ENCODE data around the gene BICD1.

BICD1 gene

DNA sequence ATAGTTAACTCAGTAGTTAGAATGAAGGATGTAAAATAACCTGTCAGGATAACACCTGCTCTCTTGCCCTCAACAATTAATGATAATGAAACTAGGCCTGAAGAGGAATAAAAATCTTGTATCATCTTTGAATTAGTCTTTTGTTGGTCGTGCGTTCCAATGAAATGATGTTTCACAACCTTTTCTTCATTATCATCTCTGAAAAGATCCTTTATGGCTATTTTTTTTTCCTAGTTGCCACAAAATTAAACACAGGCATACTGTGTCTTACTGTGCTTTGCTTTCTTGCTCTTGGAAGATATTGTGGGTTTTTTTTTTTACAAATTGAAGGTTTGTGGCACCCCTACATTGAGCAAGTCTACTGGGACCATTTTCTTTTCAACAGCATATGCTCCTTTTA is 128.6 kb downstream of the BICD1 start:
- no peak for DNase-seq (ENCODE audit: low read depth, low spot score)
- Histone ChIP-seq H3K27me3 (ENCODE audit: insufficient read depth, insufficient read length) (no peaks in the 10 kb centered on the region), H3K9me3 (ENCODE audit: insufficient read depth, low read length) (peaks cover 8% of the 10 kb centered on the region; the same call in 1 of the 2 replicates), H3K36me3 (ENCODE audit: insufficient read depth, insufficient read length, low read length) (peaks cover 5% of the 10 kb centered on the region), H3K4me3 (ENCODE audit: insufficient read length, low read depth) (no peak overlapping the region), H3K9ac (ENCODE audit: insufficient read length, low read depth) (no peak overlapping the region), H3K4me1 (ENCODE audit: insufficient read depth, insufficient read length) (no peaks in the 10 kb centered on the region)
- TF ChIP-seq SUZ12 (IDR thresholded peaks at IDR 0.05; ENCODE audit: extremely low read depth, insufficient read depth, insufficient read length), result no peak
- TF ChIP-seq ZNF274 (IDR thresholded peaks at IDR 0.05; ENCODE audit: low read depth, low read length), result no peak
- TF ChIP-seq YY1 (IDR thresholded peaks at IDR 0.05; ENCODE audit: insufficient read depth, insufficient read length), result no peak

DNA sequence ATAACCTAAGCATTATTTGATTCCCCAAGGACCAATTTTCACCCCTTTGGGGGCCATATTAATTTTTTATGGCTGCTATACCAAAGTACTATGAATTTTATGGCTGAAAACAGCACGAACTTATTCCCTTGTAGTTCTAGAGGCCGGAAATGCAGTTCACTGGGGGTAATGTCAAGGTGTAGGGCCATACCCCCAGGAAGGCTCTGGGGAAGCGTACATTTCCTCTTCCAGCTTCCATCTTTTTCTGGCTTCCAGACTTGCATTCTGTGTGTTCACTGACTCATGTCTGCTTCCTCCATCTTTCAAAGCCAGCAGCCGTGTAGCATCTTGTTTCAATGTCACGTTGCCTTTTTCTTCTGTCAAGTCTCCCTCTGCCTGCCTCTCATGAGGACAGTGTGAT is 133.5 kb downstream of the BICD1 start:
- Histone ChIP-seq H3K27me3 (ENCODE audit: insufficient read depth, insufficient read length) (no peaks in the 10 kb centered on the region), H3K36me3 (ENCODE audit: insufficient read depth, insufficient read length, low read length) (peaks cover 10% of the 10 kb centered on the region), H3K9ac (ENCODE audit: insufficient read length, low read depth) (no peak overlapping the region), H3K9me3 (ENCODE audit: insufficient read depth, low read length) (peaks cover 8% of the 10 kb centered on the region; the same call in 1 of the 2 replicates), H3K4me1 (ENCODE audit: insufficient read depth, insufficient read length) (no peaks in the 10 kb centered on the region), H3K4me3 (ENCODE audit: insufficient read length, low read depth) (no peak overlapping the region)
- DNase-seq (ENCODE audit: low read depth, low spot score), result no peak
- TF ChIP-seq YY1 (IDR thresholded peaks at IDR 0.05; ENCODE audit: insufficient read depth, insufficient read length) (no peak), SUZ12 (IDR thresholded peaks at IDR 0.05; ENCODE audit: extremely low read depth, insufficient read depth, insufficient read length) (no peak), ZNF274 (IDR thresholded peaks at IDR 0.05; ENCODE audit: low read depth, low read length) (no peak)

DNA sequence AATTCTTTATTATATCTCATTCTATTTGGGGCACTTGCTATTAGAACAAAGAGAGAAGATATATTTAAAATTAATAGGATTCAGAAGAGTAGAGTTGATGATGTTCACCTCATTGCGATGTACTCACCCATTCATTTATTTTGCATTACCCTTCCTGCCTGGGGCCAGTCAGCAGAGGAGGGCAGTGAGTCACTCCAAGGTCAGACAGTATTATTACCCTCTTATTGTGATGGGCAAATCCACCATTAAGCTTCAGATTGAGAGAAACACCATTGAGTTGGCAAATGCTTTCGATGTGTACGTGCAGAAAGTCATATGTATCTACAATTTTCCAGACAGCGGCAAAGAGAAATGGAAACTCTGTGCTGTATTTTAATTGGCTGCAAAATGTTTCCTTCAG is 134.2 kb downstream of the BICD1 start:
- Histone ChIP-seq H3K27me3 (ENCODE audit: insufficient read depth, insufficient read length) (no peaks in the 10 kb centered on the region), H3K9me3 (ENCODE audit: insufficient read depth, low read length) (peaks cover 8% of the 10 kb centered on the region; the same call in 1 of the 2 replicates), H3K36me3 (ENCODE audit: insufficient read depth, insufficient read length, low read length) (peaks cover 10% of the 10 kb centered on the region), H3K4me1 (ENCODE audit: insufficient read depth, insufficient read length) (no peaks in the 10 kb centered on the region), H3K4me3 (ENCODE audit: insufficient read length, low read depth) (no peak overlapping the region), H3K9ac (ENCODE audit: insufficient read length, low read depth) (no peak overlapping the region)
- TF ChIP-seq ZNF274 (IDR thresholded peaks at IDR 0.05; ENCODE audit: low read depth, low read length) (no peak), YY1 (IDR thresholded peaks at IDR 0.05; ENCODE audit: insufficient read depth, insufficient read length) (no peak), SUZ12 (IDR thresholded peaks at IDR 0.05; ENCODE audit: extremely low read depth, insufficient read depth, insufficient read length) (no peak)
- no peak for DNase-seq (ENCODE audit: low read depth, low spot score)

DNA sequence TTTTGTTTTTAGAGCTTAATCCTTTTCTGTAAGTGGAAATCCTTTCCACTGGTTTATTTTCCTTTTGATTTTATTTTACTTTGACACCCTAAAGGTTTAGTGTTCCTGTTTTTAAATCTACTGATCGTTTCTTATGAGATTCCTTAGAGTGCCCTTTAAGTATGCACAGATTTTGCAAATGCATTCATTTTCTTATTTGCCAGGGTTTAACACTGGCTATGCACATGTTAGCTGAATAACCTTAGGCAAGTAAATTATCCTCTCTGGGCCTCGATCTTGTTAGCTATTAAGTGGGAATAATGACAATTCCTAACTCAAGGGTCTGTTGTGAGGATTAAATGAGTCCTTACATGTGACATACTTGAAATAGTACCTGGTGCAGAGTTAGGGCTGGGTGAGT is 136.0 kb downstream of the BICD1 start:
- H3K9ac ChIP-seq (ENCODE audit: insufficient read length, low read depth), result no peak overlapping the region

DNA sequence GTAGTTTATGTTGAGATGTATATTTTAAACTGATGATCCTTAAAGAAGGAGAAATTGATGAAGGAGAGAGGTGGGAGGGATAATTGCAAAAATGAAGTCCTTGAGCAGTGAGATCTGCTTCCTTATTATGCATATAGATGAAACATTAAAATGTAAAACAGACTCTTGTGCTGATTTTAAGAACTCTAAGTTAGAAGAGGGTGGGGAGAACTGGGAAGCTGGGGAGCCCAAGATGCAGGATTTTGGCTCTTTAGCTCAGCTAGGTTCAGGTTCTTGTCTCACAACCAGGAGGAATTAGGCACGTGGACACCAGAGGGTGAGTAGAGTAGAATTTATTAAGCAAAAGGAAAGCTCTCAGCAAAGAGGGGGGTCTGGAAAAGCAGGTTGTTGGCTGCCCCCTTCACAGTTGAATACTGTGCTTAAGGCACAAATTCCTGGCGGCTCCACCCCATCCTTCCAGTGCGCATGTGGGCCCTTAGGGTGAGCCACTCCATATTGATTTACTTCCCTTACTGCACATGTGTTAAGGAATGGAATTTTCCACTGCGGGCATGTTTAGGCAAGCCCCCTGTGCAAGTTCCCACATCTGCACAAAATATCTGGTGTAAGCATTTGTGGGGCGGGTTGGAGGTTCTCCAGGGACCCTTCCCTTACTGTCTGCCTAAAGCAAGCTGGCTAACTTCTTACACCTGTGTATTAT is 141.9 kb downstream of the BICD1 start:
- Histone ChIP-seq H3K36me3 (ENCODE audit: insufficient read depth, insufficient read length, low read length) (peaks cover under 1% of the 10 kb centered on the region), H3K9me3 (ENCODE audit: insufficient read depth, low read length) (peaks cover 25% of the 10 kb centered on the region; the same call in 1 of the 2 replicates), H3K4me1 (ENCODE audit: insufficient read depth, insufficient read length) (no peaks in the 10 kb centered on the region), H3K27me3 (ENCODE audit: insufficient read depth, insufficient read length) (no peaks in the 10 kb centered on the region), H3K9ac (ENCODE audit: insufficient read length, low read depth) (no peak overlapping the region), H3K4me3 (ENCODE audit: insufficient read length, low read depth) (no peak overlapping the region)
- TF ChIP-seq ZNF274 (IDR thresholded peaks at IDR 0.05; ENCODE audit: low read depth, low read length), result no peak
- DNase-seq (ENCODE audit: low read depth, low spot score), result no peak

More for the DNA sequence above, 136.0 kb downstream of the BICD1 start:
- Histone ChIP-seq H3K4me1 (ENCODE audit: insufficient read depth, insufficient read length) (no peaks in the 10 kb centered on the region), H3K9me3 (ENCODE audit: insufficient read depth, low read length) (peaks cover 13% of the 10 kb centered on the region; the same call in 1 of the 2 replicates), H3K27me3 (ENCODE audit: insufficient read depth, insufficient read length) (no peaks in the 10 kb centered on the region), H3K4me3 (ENCODE audit: insufficient read length, low read depth) (no peak overlapping the region), H3K36me3 (ENCODE audit: insufficient read depth, insufficient read length, low read length) (peaks cover 5% of the 10 kb centered on the region)
- no peak for DNase-seq (ENCODE audit: low read depth, low spot score)
- TF ChIP-seq ZNF274 (IDR thresholded peaks at IDR 0.05; ENCODE audit: low read depth, low read length), result no peak
- no peak for TF ChIP-seq SUZ12 (IDR thresholded peaks at IDR 0.05; ENCODE audit: extremely low read depth, insufficient read depth, insufficient read length)
- TF ChIP-seq YY1 (IDR thresholded peaks at IDR 0.05; ENCODE audit: insufficient read depth, insufficient read length), result no peak

DNA sequence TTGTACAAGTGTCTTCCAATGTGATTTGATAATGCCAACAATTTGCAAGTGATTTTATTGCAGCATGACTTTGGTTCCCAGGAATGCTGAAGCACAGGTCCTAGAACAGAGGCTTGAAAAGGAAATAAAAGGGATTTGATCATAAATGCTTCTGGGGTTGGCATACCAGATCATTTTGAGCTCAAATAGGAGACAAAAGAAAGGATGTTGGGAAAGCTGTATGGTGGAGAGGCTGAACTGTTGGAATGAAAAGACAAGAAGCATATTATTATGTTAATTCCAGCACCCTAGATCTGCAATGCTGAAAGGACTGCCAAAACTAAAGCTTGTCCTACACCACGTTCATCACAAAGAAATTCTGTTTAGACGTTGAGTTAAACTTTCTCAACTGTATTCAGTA is 143.1 kb downstream of the BICD1 start:
- H3K27me3 ChIP-seq (ENCODE audit: insufficient read depth, insufficient read length), result no peaks in the 10 kb centered on the region
- H3K36me3 ChIP-seq (ENCODE audit: insufficient read depth, insufficient read length, low read length), result peaks cover 9% of the 10 kb centered on the region
- no peaks in the 10 kb centered on the region for H3K4me1 ChIP-seq (ENCODE audit: insufficient read depth, insufficient read length)
- H3K4me3 ChIP-seq (ENCODE audit: insufficient read length, low read depth), result no peak overlapping the region
- TF ChIP-seq ZNF274 (IDR thresholded peaks at IDR 0.05; ENCODE audit: low read depth, low read length), result no peak
- no peak for TF ChIP-seq YY1 (IDR thresholded peaks at IDR 0.05; ENCODE audit: insufficient read depth, insufficient read length)
- no peak overlapping the region for H3K9ac ChIP-seq (ENCODE audit: insufficient read length, low read depth)
- peaks cover 25% of the 10 kb centered on the region; the same call in 1 of the 2 replicates for H3K9me3 ChIP-seq (ENCODE audit: insufficient read depth, low read length)
- peak; percentile 51 for DNase-seq (ENCODE audit: low read depth, low spot score)

DNA sequence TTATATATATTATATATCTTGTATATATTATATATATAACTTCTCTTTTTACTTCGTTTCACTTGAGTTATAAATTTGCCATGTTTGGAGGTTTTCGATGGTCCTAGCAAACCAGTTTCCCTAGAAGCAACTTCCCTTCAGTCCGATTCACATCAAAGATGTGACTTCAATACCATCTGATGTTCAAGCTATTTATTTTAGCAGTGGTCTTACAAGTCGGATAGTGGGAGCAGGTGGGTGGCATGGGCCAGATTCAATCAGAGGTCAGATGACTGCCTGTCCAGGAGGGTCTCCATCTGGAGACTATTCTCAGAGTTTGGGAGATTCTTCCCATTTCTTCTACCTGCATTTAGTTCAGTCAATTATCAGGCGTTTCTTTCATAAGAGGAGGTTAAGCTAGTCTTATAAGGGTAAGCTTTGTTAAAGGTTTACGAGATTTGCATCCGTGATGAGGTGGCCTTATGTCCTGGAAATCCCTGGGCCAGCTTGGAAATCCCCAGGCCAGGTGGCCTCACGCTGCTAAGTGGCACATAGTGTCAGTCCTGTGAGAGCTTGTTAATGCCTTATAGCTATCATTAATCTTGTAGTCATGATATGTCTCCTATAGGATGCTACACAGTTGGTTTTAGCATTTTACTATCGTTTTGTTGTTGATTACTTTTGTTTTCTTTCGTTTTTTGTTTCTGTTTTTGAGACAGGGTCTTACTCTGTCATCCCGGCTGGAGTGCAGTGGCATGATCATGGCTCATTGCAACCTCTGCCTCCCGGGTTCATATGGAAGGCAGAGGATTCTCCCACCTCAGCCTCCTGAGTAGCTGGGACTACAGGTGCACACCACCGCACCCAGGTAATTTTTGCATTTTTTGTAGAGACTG is 145.8 kb downstream of the BICD1 start:
- H3K9me3 ChIP-seq (ENCODE audit: insufficient read depth, low read length), result peaks cover 17% of the 10 kb centered on the region
- no peak overlapping the region for H3K9ac ChIP-seq (ENCODE audit: insufficient read length, low read depth)
- no peaks in the 10 kb centered on the region for H3K27me3 ChIP-seq (ENCODE audit: insufficient read depth, insufficient read length)
- TF ChIP-seq SUZ12 (IDR thresholded peaks at IDR 0.05; ENCODE audit: extremely low read depth, insufficient read depth, insufficient read length), result no peak
- no peak for TF ChIP-seq ZNF274 (IDR thresholded peaks at IDR 0.05; ENCODE audit: low read depth, low read length)
- TF ChIP-seq YY1 (IDR thresholded peaks at IDR 0.05; ENCODE audit: insufficient read depth, insufficient read length), result no peak
- no peak overlapping the region for H3K4me3 ChIP-seq (ENCODE audit: insufficient read length, low read depth)
- no peak for DNase-seq (ENCODE audit: low read depth, low spot score)
- no peaks in the 10 kb centered on the region for H3K4me1 ChIP-seq (ENCODE audit: insufficient read depth, insufficient read length)
- peaks cover 9% of the 10 kb centered on the region for H3K36me3 ChIP-seq (ENCODE audit: insufficient read depth, insufficient read length, low read length)

Measured in NT2/D1 (cell line).